GM12892 (cell line): ENCODE measurements around the gene CD40.

Experiments
- POLR2A ChIP-seq: IDR thresholded peaks from 2 replicates; pipeline ENCODE4 v1.6.1; 2011; ENCODE audit warnings: low read depth, low read length, control low read depth
- POLR2AphosphoS5 ChIP-seq: IDR thresholded peaks from 2 replicates; pipeline ENCODE4 v1.6.1; 2011; ENCODE audit warnings: low read depth, low read length, control low read depth
- TAF1 ChIP-seq: IDR thresholded peaks from 2 replicates; pipeline ENCODE4 v1.6.1; 2011; ENCODE audit warnings: low read depth, mild to moderate bottlenecking, control low read depth, low read length, borderline replicate concordance

GRCh38 chr20:46071573-46071972 is 46.5 kb upstream of the CD40 start:
- TF ChIP-seq POLR2AphosphoS5: no peak; the same call in 1 of the 2 replicates
- no peak for TF ChIP-seq POLR2A
- no peak for TF ChIP-seq TAF1
